Gastroesophageal sphincter (tissue), 3 donors: ENCODE data around the gene LONRF2.

ENCODE experiments used
- EP300 ChIP-seq: sonication (generic); formaldehyde crosslinking; IDR thresholded peaks from one replicate; pipeline ENCODE4 v1.6.1; 2017; ENCODE audit warnings: antibody characterized with exemption, mild to moderate bottlenecking
- POLR2A ChIP-seq, 2 donors: fragments of 450-650 bp; IDR thresholded peaks; one replicate each; pipeline ENCODE4 v1.6.1; 2017; ENCODE audit warnings: antibody characterized with exemption in 2 of 2, mild to moderate bottlenecking in 2 of 2, moderate library complexity in 1 of 2
- TF ChIP-seq, protein P1 (sequence below), 4 experiments: fragments of 200-600 bp in 2 of 4; fragments of 450-650 bp in 2 of 4; sonication (generic) in 1 of 4; IDR thresholded peaks; one replicate each; pipeline ENCODE4 v1.5.1; 2017 to 2019; ENCODE audit warnings: antibody characterized with exemption in 4 of 4, mild to moderate bottlenecking in 2 of 4, moderate library complexity in 2 of 4

DNA sequence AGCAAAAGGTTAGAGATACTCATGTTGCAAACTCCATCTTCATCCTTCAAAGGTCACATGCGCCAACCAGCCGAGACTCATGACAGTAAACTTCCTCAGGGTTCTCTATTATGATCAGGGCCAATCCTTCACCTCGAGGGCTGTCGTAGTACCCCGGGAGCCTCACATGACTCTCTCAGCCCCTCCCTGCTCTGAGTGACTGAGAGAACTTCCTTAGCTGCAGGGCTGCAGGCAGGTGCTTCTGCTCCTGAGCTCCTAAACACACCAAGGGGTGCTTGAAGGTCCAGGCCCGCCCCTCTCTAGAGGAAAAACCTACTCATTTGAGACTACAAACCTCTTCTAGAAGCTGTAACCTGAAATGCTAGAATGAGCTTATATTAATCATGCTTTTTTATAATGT lies 48.2 kb downstream of the LONRF2 start:
- TF ChIP-seq, protein P1, sequence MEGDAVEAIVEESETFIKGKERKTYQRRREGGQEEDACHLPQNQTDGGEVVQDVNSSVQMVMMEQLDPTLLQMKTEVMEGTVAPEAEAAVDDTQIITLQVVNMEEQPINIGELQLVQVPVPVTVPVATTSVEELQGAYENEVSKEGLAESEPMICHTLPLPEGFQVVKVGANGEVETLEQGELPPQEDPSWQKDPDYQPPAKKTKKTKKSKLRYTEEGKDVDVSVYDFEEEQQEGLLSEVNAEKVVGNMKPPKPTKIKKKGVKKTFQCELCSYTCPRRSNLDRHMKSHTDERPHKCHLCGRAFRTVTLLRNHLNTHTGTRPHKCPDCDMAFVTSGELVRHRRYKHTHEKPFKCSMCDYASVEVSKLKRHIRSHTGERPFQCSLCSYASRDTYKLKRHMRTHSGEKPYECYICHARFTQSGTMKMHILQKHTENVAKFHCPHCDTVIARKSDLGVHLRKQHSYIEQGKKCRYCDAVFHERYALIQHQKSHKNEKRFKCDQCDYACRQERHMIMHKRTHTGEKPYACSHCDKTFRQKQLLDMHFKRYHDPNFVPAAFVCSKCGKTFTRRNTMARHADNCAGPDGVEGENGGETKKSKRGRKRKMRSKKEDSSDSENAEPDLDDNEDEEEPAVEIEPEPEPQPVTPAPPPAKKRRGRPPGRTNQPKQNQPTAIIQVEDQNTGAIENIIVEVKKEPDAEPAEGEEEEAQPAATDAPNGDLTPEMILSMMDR (IDR thresholded peaks at IDR 0.05): no peak
- TF ChIP-seq EP300: no peak
- TF ChIP-seq POLR2A (IDR thresholded peaks at IDR 0.05): no peak
